C4-2B (cell line): ENCODE data around the gene GPR157.

Experiments
- CTCF ChIP-seq: fragments of 450-650 bp; conservative IDR thresholded peaks from 2 replicates; pipeline ENCODE4 v1.5.1; 2017; ENCODE audit warnings: mild to moderate bottlenecking
- ZFX ChIP-seq: fragments of 450-650 bp; IDR thresholded peaks from 2 replicates; pipeline ENCODE4 v1.6.1; 2017

- TF ChIP-seq CTCF (no peak), ZFX (no peak)
Measured at GRCh38 chr1:9078015-9078751, 50.7 kb downstream of the GPR157 start.
